GM19025 (cell line): ENCODE results near the gene ZC3H12D.
"Not testable (repeated sequence)": the region's sequence is repeated elsewhere in the genome, so short reads cannot be mapped to it uniquely, and the experiment has no call there.

ENCODE experiments used
- ATAC-seq: cut with Tn5 transposase; IDR thresholded peaks from one replicate; pipeline ENCODE4 v1.9.1; 2021; ENCODE audit warnings: mild to moderate bottlenecking, low read depth, moderate library complexity; ENCODE audit not compliant: unreplicated experiment

The ZC3H12D gene

GRCh38 chr6:149461670-149462069 is 23.1 kb downstream of the ZC3H12D start:
- no peak for ATAC-seq

- not testable (repeated sequence) for ATAC-seq
Observed at GRCh38 chr6:149460249-149460648, 24.6 kb downstream of the ZC3H12D start.

GRCh38 chr6:149459761-149460160 is 25.1 kb downstream of the ZC3H12D start:
- no peak for ATAC-seq

GRCh38 chr6:149458806-149459205 is 26.0 kb downstream of the ZC3H12D start:
- ATAC-seq, result no peak

GRCh38 chr6:149458196-149458595 is 26.6 kb downstream of the ZC3H12D start:
- no peak for ATAC-seq

GRCh38 chr6:149457316-149457884 is 27.4 kb downstream of the ZC3H12D start:
- ATAC-seq, result no peak

- ATAC-seq, result no peak
Observed at GRCh38 chr6:149456311-149457021, 28.3 kb downstream of the ZC3H12D start.

GRCh38 chr6:149455031-149455732 is 29.6 kb downstream of the ZC3H12D start:
- no peak for ATAC-seq

- ATAC-seq, result no peak
Observed at GRCh38 chr6:149454346-149454848, 30.4 kb downstream of the ZC3H12D start.

GRCh38 chr6:149453597-149454345 is 31.0 kb downstream of the ZC3H12D start:
- ATAC-seq, result no peak

- ATAC-seq, result no peak
Observed at GRCh38 chr6:149452037-149452939, 32.5 kb downstream of the ZC3H12D start.

GRCh38 chr6:149451376-149452036 is 33.3 kb downstream of the ZC3H12D start:
- ATAC-seq, result no peak

GRCh38 chr6:149450679-149451375 is 34.0 kb downstream of the ZC3H12D start:
- ATAC-seq, result no peak

- ATAC-seq, result no peak
Observed at GRCh38 chr6:149449831-149450678, 34.8 kb downstream of the ZC3H12D start.

- no peak for ATAC-seq
Observed at GRCh38 chr6:149448821-149449453, 35.9 kb downstream of the ZC3H12D start.

- ATAC-seq, result no peak
Observed at GRCh38 chr6:149446791-149447376, 37.9 kb downstream of the ZC3H12D start.

- ATAC-seq, result peak; percentile 14
Observed at GRCh38 chr6:149445573-149445972, 39.2 kb downstream of the ZC3H12D start.
